RWPE1 (cell line): Measurements from ENCODE around the gene UBL7.

Experiments
- CTCF ChIA-PET: fragments of 350-600 bp; sonication (Branson Sonifier 250); formaldehyde crosslinking; extraction: SDS; loops from one replicate; lab custom pipeline; 2021; lab: Yijun Ruan, JAX
- POLR2A ChIA-PET: fragments of 400-600 bp; formaldehyde crosslinking; extraction: SDS; loops from one replicate; lab custom pipeline; 2020; ENCODE audit warnings: antibody characterized with exemption; ENCODE audit not compliant: low non-redundant PET; lab: Yijun Ruan, JAX
- DNase-seq: peaks from one replicate; pipeline ENCODE4 v3.0.0; 2012; ENCODE audit warnings: low spot score
- H3K27ac ChIP-seq: fragments of 450-650 bp; 2 replicates; pipeline ENCODE4 v1.5.1; 2017
- CTCF ChIP-seq: fragments of 450-650 bp; conservative IDR thresholded peaks from 2 replicates; pipeline ENCODE4 v1.5.1; 2017; ENCODE audit warnings: low read depth, mild to moderate bottlenecking

The UBL7 gene

GRCh38 chr15:74449095-74449494 is 11.9 kb downstream of the UBL7 start:
- DNase-seq, result no peak
- H3K27ac ChIP-seq, result no peak overlapping the region
- no peak for TF ChIP-seq CTCF
- ChIA-PET CTCF (interaction anchor here (0.5 to 2.5 kb wide), 3 partner anchors 66 to 74 kb away, joined by 3 to 9 read pairs (median 3); no protein-coding TSS in a partner anchor), POLR2A (interaction anchor here (0.5 kb wide), 1 partner anchor 92 kb away, joined by 10 read pairs; the partner anchor contains the start of gene ARID3B)

GRCh38 chr15:74445816-74446763 is 14.9 kb downstream of the UBL7 start:
- ChIA-PET CTCF (interaction anchor here (4.8 kb wide), 1 partner anchor 64 kb away, joined by 20 read pairs; no protein-coding TSS in a partner anchor), POLR2A (no interaction called here)
- DNase-seq, result no peak
- H3K27ac ChIP-seq, result no peak overlapping the region
- no peak for TF ChIP-seq CTCF

GRCh38 chr15:74444106-74445062 is 16.6 kb downstream of the UBL7 start:
- ChIA-PET CTCF (interaction anchor here (0.6 to 4.8 kb wide), 4 partner anchors 10 to 187 kb away, joined by 3 to 20 read pairs (median 4); no protein-coding TSS in a partner anchor), POLR2A (no interaction called here)
- no peak for DNase-seq
- no peak overlapping the region for H3K27ac ChIP-seq
- no peak for TF ChIP-seq CTCF

- POLR2A ChIA-PET, result no interaction called here
- TF ChIP-seq CTCF, result no peak
- no peak for DNase-seq
These were observed 17.7 kb downstream of the UBL7 start for GRCh38 chr15:74443100-74443909.

GRCh38 chr15:74442604-74443003 is 18.4 kb downstream of the UBL7 start:
- H3K27ac ChIP-seq, result no peak overlapping the region
- DNase-seq, result no peak
- no peak for TF ChIP-seq CTCF
- POLR2A ChIA-PET, result no interaction called here
- CTCF ChIA-PET, result interaction anchor here (0.6 to 4.8 kb wide), 3 partner anchors 60 to 589 kb away, joined by 3 to 20 read pairs (median 3); no protein-coding TSS in a partner anchor

More at GRCh38 chr15:74443100-74443909, 17.7 kb downstream of the UBL7 start:
- H3K27ac ChIP-seq, result no peak overlapping the region
- CTCF ChIA-PET, result interaction anchor here (0.6 to 4.8 kb wide), 6 partner anchors 9 to 588 kb away, joined by 3 to 20 read pairs (median 3); no protein-coding TSS in a partner anchor
